ENCODE results near the gene KIDINS220. TPM values are rescaled to one million over a fixed set of nuclear protein-coding genes. Genes with fewer than 3 reads are reported as not detected.

Gene KIDINS220
- polyA plus RNA-seq, 1 donor from 2014 or later: 329 TPM

- no peaks in the 10 kb centered on the region for H3K9me2 ChIP-seq (ENCODE audit: insufficient read depth, low read length)
- no peak overlapping the region for H3K9ac ChIP-seq (ENCODE audit: low read length)
- H3K79me2 ChIP-seq (replicated peaks; ENCODE audit: insufficient read depth, low read length): no peaks in the 10 kb centered on the region
- no peak for TF ChIP-seq EZH2 (IDR thresholded peaks at IDR 0.05; ENCODE audit: borderline replicate concordance, insufficient read depth, low read length, poor library complexity, severe bottlenecking)
- no peak for TF ChIP-seq SMC3 (conservative IDR thresholded peaks at IDR 0.05; ENCODE audit: poor library complexity)
- TF ChIP-seq, protein P1, sequence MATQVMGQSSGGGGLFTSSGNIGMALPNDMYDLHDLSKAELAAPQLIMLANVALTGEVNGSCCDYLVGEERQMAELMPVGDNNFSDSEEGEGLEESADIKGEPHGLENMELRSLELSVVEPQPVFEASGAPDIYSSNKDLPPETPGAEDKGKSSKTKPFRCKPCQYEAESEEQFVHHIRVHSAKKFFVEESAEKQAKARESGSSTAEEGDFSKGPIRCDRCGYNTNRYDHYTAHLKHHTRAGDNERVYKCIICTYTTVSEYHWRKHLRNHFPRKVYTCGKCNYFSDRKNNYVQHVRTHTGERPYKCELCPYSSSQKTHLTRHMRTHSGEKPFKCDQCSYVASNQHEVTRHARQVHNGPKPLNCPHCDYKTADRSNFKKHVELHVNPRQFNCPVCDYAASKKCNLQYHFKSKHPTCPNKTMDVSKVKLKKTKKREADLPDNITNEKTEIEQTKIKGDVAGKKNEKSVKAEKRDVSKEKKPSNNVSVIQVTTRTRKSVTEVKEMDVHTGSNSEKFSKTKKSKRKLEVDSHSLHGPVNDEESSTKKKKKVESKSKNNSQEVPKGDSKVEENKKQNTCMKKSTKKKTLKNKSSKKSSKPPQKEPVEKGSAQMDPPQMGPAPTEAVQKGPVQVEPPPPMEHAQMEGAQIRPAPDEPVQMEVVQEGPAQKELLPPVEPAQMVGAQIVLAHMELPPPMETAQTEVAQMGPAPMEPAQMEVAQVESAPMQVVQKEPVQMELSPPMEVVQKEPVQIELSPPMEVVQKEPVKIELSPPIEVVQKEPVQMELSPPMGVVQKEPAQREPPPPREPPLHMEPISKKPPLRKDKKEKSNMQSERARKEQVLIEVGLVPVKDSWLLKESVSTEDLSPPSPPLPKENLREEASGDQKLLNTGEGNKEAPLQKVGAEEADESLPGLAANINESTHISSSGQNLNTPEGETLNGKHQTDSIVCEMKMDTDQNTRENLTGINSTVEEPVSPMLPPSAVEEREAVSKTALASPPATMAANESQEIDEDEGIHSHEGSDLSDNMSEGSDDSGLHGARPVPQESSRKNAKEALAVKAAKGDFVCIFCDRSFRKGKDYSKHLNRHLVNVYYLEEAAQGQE (IDR thresholded peaks at IDR 0.05; ENCODE audit: borderline replicate concordance): no peak
- no peak for TF ChIP-seq MXI1 (conservative IDR thresholded peaks at IDR 0.05; ENCODE audit: poor library complexity, severe bottlenecking)
- TF ChIP-seq, protein P2, sequence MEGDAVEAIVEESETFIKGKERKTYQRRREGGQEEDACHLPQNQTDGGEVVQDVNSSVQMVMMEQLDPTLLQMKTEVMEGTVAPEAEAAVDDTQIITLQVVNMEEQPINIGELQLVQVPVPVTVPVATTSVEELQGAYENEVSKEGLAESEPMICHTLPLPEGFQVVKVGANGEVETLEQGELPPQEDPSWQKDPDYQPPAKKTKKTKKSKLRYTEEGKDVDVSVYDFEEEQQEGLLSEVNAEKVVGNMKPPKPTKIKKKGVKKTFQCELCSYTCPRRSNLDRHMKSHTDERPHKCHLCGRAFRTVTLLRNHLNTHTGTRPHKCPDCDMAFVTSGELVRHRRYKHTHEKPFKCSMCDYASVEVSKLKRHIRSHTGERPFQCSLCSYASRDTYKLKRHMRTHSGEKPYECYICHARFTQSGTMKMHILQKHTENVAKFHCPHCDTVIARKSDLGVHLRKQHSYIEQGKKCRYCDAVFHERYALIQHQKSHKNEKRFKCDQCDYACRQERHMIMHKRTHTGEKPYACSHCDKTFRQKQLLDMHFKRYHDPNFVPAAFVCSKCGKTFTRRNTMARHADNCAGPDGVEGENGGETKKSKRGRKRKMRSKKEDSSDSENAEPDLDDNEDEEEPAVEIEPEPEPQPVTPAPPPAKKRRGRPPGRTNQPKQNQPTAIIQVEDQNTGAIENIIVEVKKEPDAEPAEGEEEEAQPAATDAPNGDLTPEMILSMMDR (IDR thresholded peaks at IDR 0.05; ENCODE audit: poor library complexity, severe bottlenecking): no peak
- TF ChIP-seq TAF1 (IDR thresholded peaks at IDR 0.05; ENCODE audit: low read depth): no peak
- no peak for TF ChIP-seq POLR2AphosphoS5 (IDR thresholded peaks at IDR 0.05)
- TF ChIP-seq RAD21 (conservative IDR thresholded peaks at IDR 0.05): no peak
- TF ChIP-seq EP300 (conservative IDR thresholded peaks at IDR 0.05; ENCODE audit: poor library complexity, severe bottlenecking): no peak
- no peaks in the 10 kb centered on the region for H3K27me3 ChIP-seq (ENCODE audit: insufficient read depth, low read depth, low read length)
- H3K36me3 ChIP-seq (ENCODE audit: insufficient read depth, low read length): no peaks in the 10 kb centered on the region
- H3K9me3 ChIP-seq (ENCODE audit: low read length): no peaks in the 10 kb centered on the region
- H3F3A ChIP-seq (ENCODE audit: insufficient read depth, low read length, poor library complexity, severe bottlenecking): no peaks in the 10 kb centered on the region
- H3K27ac ChIP-seq (ENCODE audit: low read length): no peak overlapping the region
- no peak overlapping the region for H3K4me3 ChIP-seq (ENCODE audit: low read length)
- H3K4me2 ChIP-seq (ENCODE audit: low read length): no peak overlapping the region
- no peak overlapping the region for H2AFZ ChIP-seq (ENCODE audit: low read depth, low read length)
- no peaks in the 10 kb centered on the region for H4K20me1 ChIP-seq (ENCODE audit: insufficient read depth)
These were observed 123.1 kb downstream of the KIDINS220 start for GRCh38 chr2:8714283-8714682.

GRCh38 chr2:8710951-8711350 is 126.5 kb downstream of the KIDINS220 start:
- Histone ChIP-seq H3K27me3 (ENCODE audit: insufficient read depth, low read depth, low read length) (no peaks in the 10 kb centered on the region), H3K4me2 (ENCODE audit: low read length) (no peak overlapping the region), H2AFZ (ENCODE audit: low read depth, low read length) (no peak overlapping the region), H3F3A (ENCODE audit: insufficient read depth, low read length, poor library complexity, severe bottlenecking) (no peaks in the 10 kb centered on the region), H3K9ac (ENCODE audit: low read length) (no peak overlapping the region), H3K9me3 (ENCODE audit: low read length) (no peaks in the 10 kb centered on the region), H3K27ac (ENCODE audit: low read length) (no peak overlapping the region), H4K20me1 (ENCODE audit: insufficient read depth) (no peaks in the 10 kb centered on the region), H3K9me2 (ENCODE audit: insufficient read depth, low read length) (no peaks in the 10 kb centered on the region), H3K4me3 (ENCODE audit: low read length) (no peak overlapping the region), H3K79me2 (replicated peaks; ENCODE audit: insufficient read depth, low read length) (no peaks in the 10 kb centered on the region), H3K36me3 (ENCODE audit: insufficient read depth, low read length) (no peaks in the 10 kb centered on the region)
- TF ChIP-seq, protein P2 (IDR thresholded peaks at IDR 0.05; ENCODE audit: poor library complexity, severe bottlenecking): no peak
- TF ChIP-seq, protein P1 (IDR thresholded peaks at IDR 0.05; ENCODE audit: borderline replicate concordance): no peak
- TF ChIP-seq TAF1 (IDR thresholded peaks at IDR 0.05; ENCODE audit: low read depth) (no peak), EZH2 (IDR thresholded peaks at IDR 0.05; ENCODE audit: borderline replicate concordance, insufficient read depth, low read length, poor library complexity, severe bottlenecking) (no peak), RAD21 (conservative IDR thresholded peaks at IDR 0.05) (no peak), EP300 (conservative IDR thresholded peaks at IDR 0.05; ENCODE audit: poor library complexity, severe bottlenecking) (no peak)
